ENCODE measurements around the gene PTPRR.

The PTPRR gene

GRCh38 chr12:70852416-70853150 is 68.0 kb downstream of the PTPRR start:
- H3K27me3 Mint-ChIP-seq (ENCODE audit: low read depth) = no peaks in the 10 kb centered on the region
- H3K4me1 Mint-ChIP-seq = peaks cover 24% of the 10 kb centered on the region
- H3K27ac Mint-ChIP-seq = no peak overlapping the region

GRCh38 chr12:70849265-70849960 is 71.1 kb downstream of the PTPRR start:
- H3K9me3 Mint-ChIP-seq = no peaks in the 10 kb centered on the region
- peaks cover 14% of the 10 kb centered on the region for H3K4me1 Mint-ChIP-seq
- H3K27me3 Mint-ChIP-seq (ENCODE audit: low read depth) = no peaks in the 10 kb centered on the region
- H3K4me3 Mint-ChIP-seq = no peak overlapping the region
- TF ChIP-seq CTCF (IDR thresholded peaks at IDR 0.05; ENCODE audit: unreplicated experiment in 3 of 3) = peak; percentile 18 to 58 (median 40)
- H3K27ac Mint-ChIP-seq = no peak overlapping the region
- no peaks in the 10 kb centered on the region for H3K36me3 Mint-ChIP-seq (ENCODE audit: low read depth)

More at GRCh38 chr12:70852416-70853150, 68.0 kb downstream of the PTPRR start:
- no peak overlapping the region for H3K4me3 Mint-ChIP-seq
- TF ChIP-seq CTCF (IDR thresholded peaks at IDR 0.05; ENCODE audit: unreplicated experiment in 3 of 3) = no peak
- no peaks in the 10 kb centered on the region for H3K36me3 Mint-ChIP-seq (ENCODE audit: low read depth)
- H3K9me3 Mint-ChIP-seq = no peaks in the 10 kb centered on the region

GRCh38 chr12:70847871-70848270 is 72.7 kb downstream of the PTPRR start:
- Mint-ChIP-seq H3K36me3 (ENCODE audit: low read depth) (no peaks in the 10 kb centered on the region), H3K9me3 (no peaks in the 10 kb centered on the region), H3K27ac (no peak overlapping the region), H3K4me1 (peaks cover 4% of the 10 kb centered on the region), H3K27me3 (ENCODE audit: low read depth) (no peaks in the 10 kb centered on the region), H3K4me3 (no peak overlapping the region)
- no peak for TF ChIP-seq CTCF (IDR thresholded peaks at IDR 0.05; ENCODE audit: unreplicated experiment in 3 of 3)

- TF ChIP-seq CTCF (IDR thresholded peaks at IDR 0.05; ENCODE audit: unreplicated experiment in 3 of 3) = no peak
- H3K9me3 Mint-ChIP-seq = no peaks in the 10 kb centered on the region
- H3K27me3 Mint-ChIP-seq (ENCODE audit: low read depth) = no peaks in the 10 kb centered on the region
- H3K36me3 Mint-ChIP-seq (ENCODE audit: low read depth) = no peaks in the 10 kb centered on the region
- H3K4me1 Mint-ChIP-seq = no peaks in the 10 kb centered on the region
- H3K4me3 Mint-ChIP-seq = no peak overlapping the region
- no peak overlapping the region for H3K27ac Mint-ChIP-seq
These were observed 75.3 kb downstream of the PTPRR start for GRCh38 chr12:70845268-70845667.

- no peaks in the 10 kb centered on the region for H3K9me3 Mint-ChIP-seq
- no peak overlapping the region for H3K4me3 Mint-ChIP-seq
- H3K27me3 Mint-ChIP-seq (ENCODE audit: low read depth) = no peaks in the 10 kb centered on the region
- no peaks in the 10 kb centered on the region for H3K4me1 Mint-ChIP-seq
- H3K27ac Mint-ChIP-seq = no peak overlapping the region
- H3K36me3 Mint-ChIP-seq (ENCODE audit: low read depth) = no peaks in the 10 kb centered on the region
- no peak for TF ChIP-seq CTCF (IDR thresholded peaks at IDR 0.05; ENCODE audit: unreplicated experiment in 3 of 3)
These were observed 77.2 kb downstream of the PTPRR start for GRCh38 chr12:70843363-70843762.

Measured in nephron (organoid).